Measurements from ENCODE around the gene PIP4K2A. TPM values are rescaled to one million over a fixed set of nuclear protein-coding genes. Genes with fewer than 3 reads are reported as not detected.

PIP4K2A gene
- total RNA-seq, 3 donors from 2014 or later (not counting 1 experiment from before 2014, with no cell fraction given): 311 to 423 (median 405) TPM

GRCh38 chr10:22737587-22737986, 23.2 kb upstream of the PIP4K2A start:
- no peak for TF ChIP-seq CTCF (IDR thresholded peaks at IDR 0.05)
- Mint-ChIP-seq H3K9me3 (no peaks in the 10 kb centered on the region), H3K4me3 (no peak overlapping the region), H3K4me1 (peaks cover 0 to under 1% of the 10 kb centered on the region in 2 donors), H3K36me3 (peaks cover 6% of the 10 kb centered on the region), H3K27ac (no peak overlapping the region), H3K27me3 (ENCODE audit: low read depth in 2 of 2) (peaks cover 11 to 14% of the 10 kb centered on the region in 2 donors)
- DNase-seq (no peak), ATAC-seq (no peak)
- Histone ChIP-seq H3K36me3 (ENCODE audit: control insufficient read depth, insufficient read depth, low read length) (no peaks in the 10 kb centered on the region), H3K27me3 (ENCODE audit: control insufficient read depth, insufficient read depth, low read length) (no peaks in the 10 kb centered on the region), H3K27ac (ENCODE audit: low read length) (no peak overlapping the region), H3K4me3 (ENCODE audit: low read length) (no peak overlapping the region), H3K9me3 (ENCODE audit: control insufficient read depth, insufficient read depth, low read length) (no peaks in the 10 kb centered on the region), H3K4me1 (ENCODE audit: control insufficient read depth, insufficient read depth, low read length) (no peaks in the 10 kb centered on the region)
- WGBS (ENCODE audit: insufficient coverage): 83% methylated on average over 1 of the region's 1 CpG
- intact Hi-C loops (cut with micrococcal nuclease): no loop called here

GRCh38 chr10:22736134-22736533, 21.8 kb upstream of the PIP4K2A start:
- TF ChIP-seq CTCF (IDR thresholded peaks at IDR 0.05): no peak
- DNase-seq (no peak), ATAC-seq (no peak)
- Mint-ChIP-seq H3K27me3 (ENCODE audit: low read depth in 2 of 2) (peaks cover 11 to 15% of the 10 kb centered on the region in 2 donors), H3K9me3 (no peaks in the 10 kb centered on the region), H3K4me1 (no peaks in the 10 kb centered on the region), H3K27ac (no peak overlapping the region), H3K36me3 (peaks cover 6% of the 10 kb centered on the region), H3K4me3 (no peak overlapping the region)
- no peak overlapping the region for H3K4me3 ChIP-seq (ENCODE audit: low read length)
- H3K27ac ChIP-seq (ENCODE audit: low read length): no peak overlapping the region
- H3K9me3 ChIP-seq (ENCODE audit: control insufficient read depth, insufficient read depth, low read length): no peaks in the 10 kb centered on the region
- no peaks in the 10 kb centered on the region for H3K4me1 ChIP-seq (ENCODE audit: control insufficient read depth, insufficient read depth, low read length)
- H3K36me3 ChIP-seq (ENCODE audit: control insufficient read depth, insufficient read depth, low read length): no peaks in the 10 kb centered on the region
- intact Hi-C loops (cut with micrococcal nuclease): no loop called here
- no peaks in the 10 kb centered on the region for H3K27me3 ChIP-seq (ENCODE audit: control insufficient read depth, insufficient read depth, low read length)

GRCh38 chr10:22733992-22734391, 19.6 kb upstream of the PIP4K2A start:
- intact Hi-C loops (cut with micrococcal nuclease): no loop called here
- Histone ChIP-seq H3K27ac (ENCODE audit: low read length) (no peak overlapping the region), H3K9me3 (ENCODE audit: control insufficient read depth, insufficient read depth, low read length) (no peaks in the 10 kb centered on the region), H3K4me1 (ENCODE audit: control insufficient read depth, insufficient read depth, low read length) (no peaks in the 10 kb centered on the region), H3K36me3 (ENCODE audit: control insufficient read depth, insufficient read depth, low read length) (no peaks in the 10 kb centered on the region), H3K27me3 (ENCODE audit: control insufficient read depth, insufficient read depth, low read length) (no peaks in the 10 kb centered on the region), H3K4me3 (ENCODE audit: low read length) (no peak overlapping the region)
- 91% methylated on average over 2 of the region's 3 CpGs for WGBS (ENCODE audit: insufficient coverage)
- no peak for TF ChIP-seq CTCF (IDR thresholded peaks at IDR 0.05)
- no peak for DNase-seq
- no peak overlapping the region for H3K27ac Mint-ChIP-seq
- H3K9me3 Mint-ChIP-seq: no peaks in the 10 kb centered on the region
- H3K4me1 Mint-ChIP-seq: no peaks in the 10 kb centered on the region
- H3K27me3 Mint-ChIP-seq (ENCODE audit: low read depth in 2 of 2): peaks cover 11 to 15% of the 10 kb centered on the region in 2 donors
- no peak overlapping the region for H3K4me3 Mint-ChIP-seq
- no peak for ATAC-seq
- peaks cover 6% of the 10 kb centered on the region for H3K36me3 Mint-ChIP-seq

GRCh38 chr10:22727663-22728062, 13.3 kb upstream of the PIP4K2A start:
- Mint-ChIP-seq H3K4me1 (peaks cover 12 to 17% of the 10 kb centered on the region in 2 donors), H3K36me3 (peaks cover 1% of the 10 kb centered on the region), H3K9me3 (no peaks in the 10 kb centered on the region), H3K4me3 (no peak overlapping the region), H3K27me3 (ENCODE audit: low read depth in 2 of 2) (peaks cover 1 to 2% of the 10 kb centered on the region in 2 donors), H3K27ac (no peak overlapping the region)
- Histone ChIP-seq H3K4me3 (ENCODE audit: low read length) (no peak overlapping the region), H3K27ac (ENCODE audit: low read length) (no peak overlapping the region), H3K27me3 (ENCODE audit: control insufficient read depth, insufficient read depth, low read length) (no peaks in the 10 kb centered on the region), H3K9me3 (ENCODE audit: control insufficient read depth, insufficient read depth, low read length) (no peaks in the 10 kb centered on the region), H3K36me3 (ENCODE audit: control insufficient read depth, insufficient read depth, low read length) (no peaks in the 10 kb centered on the region), H3K4me1 (ENCODE audit: control insufficient read depth, insufficient read depth, low read length) (peaks cover 9% of the 10 kb centered on the region)
- DNase-seq (no peak), ATAC-seq (no peak)
- intact Hi-C loops (cut with micrococcal nuclease): no loop called here
- TF ChIP-seq CTCF (IDR thresholded peaks at IDR 0.05): no peak
- WGBS (ENCODE audit: insufficient coverage): 84% methylated on average over 3 of the region's 3 CpGs

All from natural killer cell (primary cell).